SHP77 (cell line): Measurements from ENCODE around the gene ZMYND8.
"Not testable (repeated sequence)": the region's sequence is repeated elsewhere in the genome, so short reads cannot be mapped to it uniquely, and the experiment has no call there.

Experiments used
- DNase-seq, 2 experiments: peaks; one replicate each; lab custom pipeline; 2025; lab: John Stamatoyannopoulos, UW

The ZMYND8 gene

GRCh38 chr20:47204008-47204849 lies 152.3 kb downstream of the ZMYND8 start:
- DNase-seq = no peak

DNA sequence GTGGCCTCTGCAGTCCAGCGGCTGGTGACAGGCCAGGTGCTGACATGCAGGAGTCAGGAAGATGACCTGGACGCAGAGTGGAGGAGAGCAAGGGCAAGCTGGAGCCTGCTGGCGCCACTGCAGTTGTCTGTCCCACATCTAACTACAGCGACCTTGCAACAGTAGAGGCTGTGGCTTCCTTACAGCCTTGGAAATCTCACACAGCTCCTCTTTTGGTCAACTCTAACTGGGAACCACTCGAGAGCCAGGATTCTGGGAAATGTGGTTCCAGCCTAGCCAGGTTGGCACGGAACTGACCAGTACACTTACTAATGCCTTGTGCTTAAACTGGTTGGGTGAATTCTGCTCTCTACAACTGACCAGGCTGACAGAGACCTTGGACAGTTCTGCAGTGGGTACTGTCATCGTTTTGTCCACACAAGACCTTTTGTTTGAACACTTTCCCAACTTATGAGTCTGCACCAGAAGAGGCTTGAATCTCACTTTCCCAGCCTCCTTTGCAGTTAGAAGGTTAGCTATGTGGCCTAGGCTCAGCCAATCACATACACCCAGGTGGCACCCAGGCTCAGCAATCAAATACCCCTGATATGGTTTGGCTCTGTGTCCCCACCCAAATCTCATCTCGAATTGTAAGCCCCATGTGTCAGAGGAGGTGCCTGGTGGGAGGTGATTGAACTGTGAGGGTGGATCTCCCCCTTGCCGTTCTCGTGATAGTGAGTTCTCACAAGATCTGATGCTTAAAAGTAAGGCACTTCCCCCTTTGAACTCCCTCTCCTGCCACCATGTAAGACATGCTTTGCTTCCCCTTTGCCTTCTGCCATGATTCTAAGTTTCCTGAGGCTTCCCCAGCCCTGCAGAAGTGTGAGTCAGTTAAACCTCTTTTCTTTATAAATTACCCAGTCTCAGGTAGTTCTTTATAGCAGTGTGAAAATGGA lies 153.5 kb downstream of the ZMYND8 start:
- no peak for DNase-seq

- DNase-seq = no peak
Observed at GRCh38 chr20:47201074-47201730, 155.3 kb downstream of the ZMYND8 start.

- DNase-seq = no peak
Observed at GRCh38 chr20:47198996-47199552, 157.4 kb downstream of the ZMYND8 start.

GRCh38 chr20:47198254-47198671 lies 158.2 kb downstream of the ZMYND8 start:
- DNase-seq = no peak

- DNase-seq = peak; percentile 43 to 65
Observed at GRCh38 chr20:47196091-47197081, 160.1 kb downstream of the ZMYND8 start.

- no peak for DNase-seq
Observed at GRCh38 chr20:47195573-47195972, 160.9 kb downstream of the ZMYND8 start.

DNA sequence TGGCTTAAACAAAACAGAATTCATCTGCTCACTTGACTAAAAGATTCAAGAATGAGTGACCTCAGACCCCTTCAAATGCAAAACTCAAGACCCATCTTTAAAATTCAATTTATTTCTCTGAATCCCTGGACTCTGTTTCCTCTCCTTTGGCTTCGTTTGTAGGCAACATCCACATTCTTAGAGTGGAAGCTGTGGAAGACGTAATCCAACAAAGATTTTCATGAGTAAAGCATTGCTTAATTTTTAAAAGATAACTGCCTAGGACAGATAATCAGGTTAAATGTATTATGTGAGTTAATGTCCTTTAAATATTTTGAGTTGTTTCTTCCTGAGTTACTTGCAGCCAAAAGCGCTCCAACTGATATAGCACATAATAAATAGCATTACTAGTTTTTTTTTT lies 164.5 kb downstream of the ZMYND8 start:
- DNase-seq = no peak

DNA sequence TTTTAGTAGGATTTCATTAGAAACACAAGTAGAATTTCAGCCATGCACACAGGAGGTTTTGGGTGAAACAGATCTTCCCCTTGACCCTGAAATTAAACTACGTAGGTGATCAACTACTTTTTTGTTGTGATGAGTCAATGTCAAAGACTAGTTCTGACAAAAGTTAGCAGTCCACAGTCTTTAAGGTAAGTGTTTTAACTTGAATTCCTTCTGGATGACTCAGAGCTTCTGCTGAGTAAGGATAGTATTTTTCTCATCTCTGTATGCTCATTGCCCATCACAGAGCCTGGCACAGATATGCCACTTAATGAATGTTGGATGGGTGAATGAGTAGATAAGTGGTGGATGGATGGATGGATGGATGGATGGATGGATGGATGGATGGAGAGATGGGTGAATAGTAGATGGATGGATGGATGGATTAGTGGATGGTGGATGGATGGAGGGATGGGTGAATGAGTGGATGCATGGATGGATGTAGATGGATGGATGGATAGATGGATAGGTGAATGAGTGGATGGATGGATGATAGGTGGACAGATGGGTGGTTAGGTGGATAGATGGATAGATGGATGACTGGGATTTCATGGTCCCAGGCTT lies 165.3 kb downstream of the ZMYND8 start:
- no peak for DNase-seq

DNA sequence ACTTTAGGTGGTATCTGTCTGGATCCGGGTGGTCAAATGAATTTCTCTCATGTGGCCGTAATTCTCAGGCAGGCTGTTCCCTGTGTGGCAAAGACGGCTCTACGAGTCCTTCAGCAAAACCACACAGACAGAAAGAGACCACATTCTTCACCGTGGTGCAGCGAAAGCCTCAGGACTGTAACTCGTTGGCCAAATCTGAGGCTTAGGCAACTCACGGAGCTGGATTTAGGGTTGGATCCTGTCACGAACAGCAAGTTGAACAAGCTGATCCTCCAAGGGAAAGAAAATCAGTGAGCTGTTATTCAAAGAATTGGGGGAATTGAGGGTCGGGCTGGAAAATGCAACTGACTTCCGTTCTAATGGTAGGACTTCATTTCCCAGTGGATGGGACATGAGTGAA lies 167.4 kb downstream of the ZMYND8 start:
- no peak for DNase-seq

DNA sequence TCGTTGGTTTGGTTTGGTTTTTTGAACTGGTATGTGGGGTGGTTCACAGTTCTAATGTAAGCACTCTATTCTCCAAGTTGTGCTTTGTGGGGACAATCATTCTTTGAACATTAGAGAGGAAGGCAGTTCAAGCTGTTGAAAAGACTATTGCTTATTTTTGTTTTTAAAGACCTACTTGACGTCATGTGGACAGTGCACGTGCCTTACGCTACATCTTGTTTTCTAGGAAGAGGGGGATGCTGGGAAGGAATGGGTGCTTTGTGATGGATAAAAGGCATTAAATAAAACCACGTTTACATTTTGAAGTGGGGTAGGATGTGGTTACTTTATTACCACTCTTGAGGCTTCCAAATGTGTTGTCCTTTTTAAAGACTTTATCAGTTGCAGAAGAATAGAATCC lies 168.0 kb downstream of the ZMYND8 start:
- no peak for DNase-seq

DNA sequence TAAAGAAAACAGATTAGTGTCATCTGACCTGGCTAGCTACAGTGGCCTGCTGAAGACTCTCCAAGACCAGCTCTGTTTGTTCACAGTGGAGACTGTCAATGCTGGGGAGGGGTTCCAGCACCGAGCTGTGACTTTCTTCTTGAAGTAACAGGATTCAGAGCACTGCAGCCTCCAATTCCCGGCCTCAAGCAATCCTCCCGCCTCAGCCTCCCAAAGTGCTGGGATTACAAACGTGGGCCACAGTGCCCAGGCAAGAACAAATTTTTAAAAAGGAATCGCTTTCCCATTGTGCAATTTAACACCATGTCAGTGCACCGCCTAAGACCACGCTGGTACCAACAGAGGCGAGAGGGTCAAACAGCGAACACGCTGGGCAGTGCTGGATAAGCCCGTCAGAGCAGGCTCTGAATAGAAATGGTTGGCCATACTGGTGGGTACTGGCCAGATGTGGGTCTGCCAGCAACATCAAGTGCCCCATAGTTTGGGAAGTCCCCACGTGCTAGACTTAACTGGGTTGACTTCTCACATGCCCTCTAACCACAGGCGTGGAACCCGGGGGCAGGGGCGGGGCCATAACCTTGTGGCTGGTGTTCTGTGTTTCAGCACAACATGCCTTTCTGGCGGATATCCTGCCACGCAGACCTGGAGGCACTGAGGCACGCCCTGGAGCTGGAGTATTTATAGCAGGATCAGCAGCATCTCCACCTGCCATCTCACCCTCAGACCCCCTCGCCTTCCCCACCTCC lies 168.9 kb downstream of the ZMYND8 start:
- no peak for DNase-seq

- no peak for DNase-seq
Observed at GRCh38 chr20:47183367-47183766, 173.1 kb downstream of the ZMYND8 start.

- peak; percentile 11 to 14 for DNase-seq
Observed at GRCh38 chr20:47181056-47181862, 175.2 kb downstream of the ZMYND8 start.

- DNase-seq = no peak
Observed at GRCh38 chr20:47179267-47179666, 177.2 kb downstream of the ZMYND8 start.

DNA sequence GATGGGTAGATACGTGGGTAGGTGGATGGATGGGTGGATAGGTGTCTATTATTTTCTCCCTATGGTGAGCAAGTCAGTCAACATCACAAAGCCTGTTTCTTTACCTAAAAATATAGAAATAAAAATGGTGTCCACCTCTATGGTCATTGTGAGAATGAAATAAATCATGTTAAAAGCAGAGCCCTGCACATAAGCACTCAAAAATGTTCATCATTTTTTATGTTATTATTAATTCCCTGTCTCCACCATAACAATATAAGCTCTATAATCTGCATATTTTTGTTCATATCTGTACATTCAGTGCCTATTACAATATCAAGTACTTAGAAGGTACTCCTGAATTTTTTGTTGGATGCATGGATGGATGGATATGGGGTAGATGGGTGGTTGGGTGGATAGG lies 177.6 kb downstream of the ZMYND8 start:
- DNase-seq = no peak

DNA sequence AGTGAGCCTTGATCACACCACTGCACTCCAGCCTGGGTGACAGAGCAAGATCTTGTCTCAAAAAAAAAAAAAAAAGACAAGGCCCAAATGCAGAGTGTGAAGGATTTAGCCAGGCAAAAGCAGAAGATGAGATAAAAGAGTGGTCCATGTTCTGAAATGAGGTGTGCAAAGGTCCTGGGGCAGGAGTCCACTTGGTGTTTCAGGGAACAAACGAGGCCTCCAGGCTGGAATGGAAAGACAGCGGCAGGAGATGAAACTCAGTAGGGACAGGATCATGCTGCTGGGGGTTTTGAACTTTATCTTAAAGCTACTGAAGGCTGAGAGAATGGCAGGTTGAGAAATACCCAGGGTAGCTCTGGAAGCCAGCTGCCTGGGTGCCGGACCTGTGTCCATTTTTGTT lies 178.2 kb downstream of the ZMYND8 start:
- no peak for DNase-seq

GRCh38 chr20:47176217-47176616 lies 180.3 kb downstream of the ZMYND8 start:
- not testable (repeated sequence) for DNase-seq

- no peak for DNase-seq
Observed at GRCh38 chr20:47175493-47175892, 181.0 kb downstream of the ZMYND8 start.
